RPMI7951 (cell line): ENCODE measurements around the gene MED29. TPM values are rescaled to one million over a fixed set of nuclear protein-coding genes. Genes with fewer than 3 reads are reported as not detected.

Experiments used
- DNase-seq: peaks from one replicate; pipeline ENCODE4 v3.0.0-alpha.2; 2012; ENCODE audit warnings: low read depth
- total RNA-seq: library from RNA; depleted of rRNA; stranded (reverse); fragments of >200 nt; shearing (Covaris generic); gene quantifications from 2 replicates; pipeline ENCODE4 v1.2.3, GENCODE V29; 2014

Gene MED29
- total RNA-seq, 1 experiment from 2014 or later: 22.2 TPM

- no peak for DNase-seq
Measured at GRCh38 chr19:39427707-39428106, 36.5 kb downstream of the MED29 start.

DNA sequence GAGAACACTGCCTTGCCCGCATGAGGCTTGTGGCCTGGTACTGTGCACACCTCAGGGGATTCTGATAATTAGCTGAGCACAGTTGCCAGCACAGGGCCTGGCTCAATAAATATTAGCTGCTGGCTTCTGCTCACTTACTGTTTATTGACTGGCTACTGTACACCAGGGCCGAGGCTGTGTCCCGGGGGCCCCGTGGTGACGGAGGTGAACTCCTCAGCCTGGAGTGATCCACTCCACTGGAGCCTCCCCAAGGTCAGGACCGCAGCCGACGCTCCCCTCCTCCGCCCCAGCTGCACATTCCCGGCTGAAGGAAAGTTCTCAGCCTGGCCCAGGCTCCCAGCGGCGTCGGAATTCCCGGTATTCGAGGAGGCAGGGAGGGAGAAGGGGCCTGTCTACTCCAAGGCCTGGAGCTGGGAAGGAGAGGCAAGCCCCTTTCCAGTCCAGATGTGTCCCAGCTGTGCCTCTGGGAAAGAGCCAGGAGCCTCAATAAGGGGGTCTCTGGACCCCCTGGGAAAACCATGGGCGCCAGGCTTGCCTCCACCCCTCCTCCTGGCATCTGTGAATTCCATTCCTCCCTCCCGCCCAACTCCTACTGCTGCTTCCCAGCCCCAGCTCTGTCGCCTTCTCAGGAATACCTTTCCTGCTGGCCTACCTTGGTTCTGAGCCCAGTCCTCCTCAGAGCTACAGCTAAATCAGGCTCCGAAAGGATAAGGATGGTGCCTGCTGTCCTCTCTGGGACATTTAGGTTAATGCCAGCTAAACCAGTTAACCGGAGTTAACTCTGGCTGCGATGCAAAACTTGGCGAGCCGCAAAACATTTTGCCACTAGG lies 37.3 kb downstream of the MED29 start:
- DNase-seq: peak; percentile 69

- peak; percentile 95 for DNase-seq
Measured at GRCh38 chr19:39430675-39431593, 39.8 kb downstream of the MED29 start.

GRCh38 chr19:39432677-39433025 lies 41.5 kb downstream of the MED29 start:
- DNase-seq: no peak

- no peak for DNase-seq
Measured at GRCh38 chr19:39433480-39434079, 42.4 kb downstream of the MED29 start.

DNA sequence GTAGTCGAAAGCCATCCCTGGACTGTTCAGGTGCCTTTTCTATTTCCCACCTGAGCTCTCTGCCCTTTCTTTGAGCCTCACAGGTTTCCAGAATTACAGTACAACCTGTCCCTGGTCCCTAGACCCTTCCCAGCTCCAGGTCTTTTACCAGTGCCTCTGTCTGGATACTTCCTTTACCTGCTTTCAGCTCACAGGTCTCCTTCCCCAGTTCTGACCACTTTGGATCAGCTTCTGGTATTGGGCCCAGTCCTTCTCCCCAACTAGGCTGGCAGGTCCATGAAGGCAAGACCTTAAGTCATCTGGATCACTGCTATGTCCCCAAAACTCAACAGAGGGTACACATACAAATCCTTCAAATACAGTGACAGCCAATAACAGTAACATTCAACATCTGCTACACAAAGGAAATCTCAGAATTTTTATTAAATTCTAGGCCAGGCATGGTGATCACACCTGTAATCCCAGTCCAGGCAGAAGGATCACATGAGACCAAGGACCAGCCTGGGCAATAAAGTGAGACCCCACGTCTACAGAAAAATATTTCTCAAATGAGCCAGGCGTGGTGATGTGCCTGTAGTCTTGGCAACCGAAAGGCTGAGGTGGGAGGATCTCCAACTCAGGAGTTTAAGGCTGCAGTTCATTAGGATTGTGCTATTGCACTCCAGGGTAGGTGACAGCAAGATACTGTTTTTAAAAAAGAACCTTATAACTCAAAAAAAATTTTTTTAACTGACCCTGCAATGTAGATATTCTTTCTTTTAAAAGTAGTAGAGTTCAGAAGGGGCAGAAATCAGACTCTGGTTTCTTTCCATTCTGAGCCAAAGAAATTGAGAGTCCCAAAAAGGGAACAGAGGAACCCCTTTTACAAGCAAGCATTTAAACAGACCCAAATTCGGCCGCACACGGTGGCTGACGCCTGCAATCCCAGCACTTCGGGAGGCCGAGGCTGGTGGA lies 43.2 kb downstream of the MED29 start:
- no peak for DNase-seq

GRCh38 chr19:39435499-39436349 lies 44.5 kb downstream of the MED29 start, which contains the start of gene RPS16:
Gene RPS16, minus strand, starts transcription at chr19:39435949. Its CDS starts 54 bp downstream, at chr19:39435895.
- DNase-seq: peak; percentile 97

- DNase-seq: no peak
Measured at GRCh38 chr19:39436350-39436716, 45.2 kb downstream of the MED29 start.

GRCh38 chr19:39438270-39438934 lies 47.2 kb downstream of the MED29 start:
- no peak for DNase-seq

DNA sequence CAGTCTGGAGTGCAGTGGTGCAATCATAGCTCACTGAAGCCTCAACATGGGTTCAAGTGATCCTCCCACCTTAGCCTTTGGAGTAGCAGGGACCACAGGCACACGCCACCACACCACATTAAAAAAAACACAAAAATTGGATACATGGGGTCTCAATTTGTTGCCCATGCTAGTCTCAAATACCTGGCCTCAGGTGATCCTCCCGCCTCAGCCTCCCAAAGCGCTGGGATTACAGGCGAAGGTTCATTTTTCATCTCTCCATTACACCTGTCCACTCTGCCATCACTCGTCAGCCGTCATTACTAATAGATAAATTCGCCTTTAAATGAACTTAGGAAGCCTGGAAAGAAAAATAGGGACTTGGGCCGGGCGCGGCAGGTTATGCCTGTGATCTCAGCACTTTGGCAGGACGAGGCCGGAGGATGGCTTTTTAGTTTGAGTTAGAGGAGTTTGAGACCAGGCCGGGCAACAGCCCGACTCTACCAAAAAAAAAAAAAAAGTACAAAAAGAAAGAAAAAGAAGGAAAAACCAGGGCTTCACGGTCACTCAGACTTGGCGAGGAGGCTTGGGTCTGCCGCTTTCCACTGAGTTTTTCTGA lies 53.5 kb downstream of the MED29 start:
- DNase-seq: peak; percentile 18

- DNase-seq: peak; percentile 97
Measured at GRCh38 chr19:39445196-39446111, 54.3 kb downstream of the MED29 start, which contains the start of gene SUPT5H. Gene SUPT5H, plus strand, starts transcription at chr19:39445582. Its CDS starts 309 bp downstream, at chr19:39445891.

DNA sequence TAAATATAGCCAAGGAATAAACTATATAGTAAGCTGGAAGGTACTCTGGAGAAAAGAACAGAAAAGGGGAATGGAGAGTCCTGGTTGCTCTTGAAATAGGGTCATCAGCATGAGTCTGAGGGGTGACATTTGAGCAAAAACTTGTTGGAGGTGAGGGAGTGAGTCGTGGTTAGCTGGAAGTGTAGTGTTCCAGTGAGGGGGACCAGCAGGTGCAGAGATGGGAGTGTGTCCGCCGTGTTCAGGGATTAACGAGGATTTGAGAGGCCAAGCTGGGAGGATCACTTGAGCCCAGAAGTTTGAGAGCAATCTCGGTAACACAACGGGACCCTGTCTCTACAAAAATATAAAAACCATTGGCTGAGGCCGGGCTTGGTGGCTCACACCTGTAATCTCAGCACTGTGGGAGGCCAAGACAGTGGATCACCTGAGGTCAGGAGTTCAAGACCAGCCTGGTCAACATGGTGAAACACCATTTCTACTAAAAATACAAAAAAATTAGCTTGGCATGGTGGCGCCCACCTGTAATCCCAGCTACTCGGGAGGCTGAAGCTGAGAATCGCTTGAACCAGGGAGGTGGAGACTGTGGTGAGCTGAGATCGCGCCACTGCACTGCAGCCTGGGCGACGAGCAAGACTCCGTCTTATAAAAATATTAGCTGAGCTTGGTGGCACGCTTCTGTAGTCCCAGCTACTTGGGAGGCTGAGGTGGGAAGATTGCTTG lies 55.3 kb downstream of the MED29 start:
- DNase-seq: no peak

DNA sequence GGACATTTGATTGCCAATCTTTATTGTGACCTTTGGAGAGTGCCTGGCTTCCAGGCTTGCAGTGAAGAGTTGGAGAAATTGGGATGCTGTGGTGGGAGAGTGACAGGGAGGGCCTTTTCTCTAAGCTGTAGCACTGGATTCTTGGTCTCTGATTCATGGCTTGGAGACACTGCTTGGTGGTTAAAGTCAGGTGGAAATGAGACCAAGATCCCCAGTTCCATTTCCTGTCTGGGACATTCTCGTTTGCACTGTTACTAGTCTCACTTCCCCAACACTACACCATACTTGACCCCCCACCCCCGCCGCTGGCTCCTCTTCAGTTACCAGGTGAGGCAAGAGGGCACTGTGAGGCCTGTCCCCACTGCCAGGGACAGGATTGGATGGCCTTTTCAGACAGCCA lies 57.1 kb downstream of the MED29 start:
- peak; percentile 55 for DNase-seq

DNA sequence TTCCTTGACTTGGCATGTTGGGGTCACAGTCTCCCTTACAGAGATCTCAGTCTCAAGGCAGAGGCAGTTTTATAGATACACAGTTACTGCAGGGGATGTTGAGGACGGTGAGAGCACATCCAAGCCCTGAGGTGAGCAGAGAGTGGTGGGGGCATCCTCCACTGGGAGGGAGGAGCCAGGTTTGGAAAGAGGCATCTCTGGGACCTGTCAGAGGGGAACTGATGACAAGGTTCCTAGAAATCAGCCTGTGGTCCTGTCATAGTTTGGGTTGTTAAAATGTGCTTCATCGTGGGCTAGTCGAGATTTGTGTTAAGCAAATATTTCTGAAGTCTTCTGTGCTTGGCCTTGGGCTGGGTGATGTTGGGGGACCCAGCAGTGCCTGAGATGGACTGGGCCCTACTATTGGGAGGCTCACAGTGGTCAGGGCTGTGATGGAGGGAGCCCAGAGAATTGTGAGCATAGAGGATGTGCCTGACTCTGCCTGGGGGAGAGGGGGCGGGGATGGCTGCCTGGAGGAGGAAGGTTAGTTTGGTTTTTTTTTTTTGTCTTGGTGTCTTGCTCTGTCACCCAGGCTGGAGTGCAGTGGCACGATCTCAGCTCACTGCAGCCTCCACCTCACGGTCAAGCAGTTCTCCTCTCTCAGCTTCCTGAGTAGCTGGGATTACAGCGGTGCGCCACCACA lies 58.1 kb downstream of the MED29 start:
- DNase-seq: no peak
